ENCODE measurements around the gene PHF20.

- no peak for TF ChIP-seq EZH2 (IDR thresholded peaks at IDR 0.05; ENCODE audit: insufficient read depth, poor library complexity, severe bottlenecking)
- no peak for TF ChIP-seq EZH2phosphoT487 (IDR thresholded peaks at IDR 0.05; ENCODE audit: insufficient read depth, low read depth)
These were observed 44.7 kb upstream of the PHF20 start for GRCh38 chr20:35726842-35727711.
